Gastroesophageal sphincter (tissue), 4 donors: ENCODE data around the gene CNBD2. TPM values are rescaled to one million over a fixed set of nuclear protein-coding genes. Genes with fewer than 3 reads are reported as not detected.
"Not testable (repeated sequence)": the region's sequence is repeated elsewhere in the genome, so short reads cannot be mapped to it uniquely, and the experiment has no call there.

Experiments used
- ATAC-seq: fragments of 150-250 bp; one replicate; pipeline ENCODE4 v1.9.1; 2016; ENCODE audit warnings: mild to moderate bottlenecking, moderate library complexity
- H3K27ac ChIP-seq, 4 donors: fragments of 200-600 bp; sonication (generic) in 3 of 4; 1 replicate in 3 of 4; 2 replicates in 1 of 4; pipeline ENCODE4 v1.5.1; 2016 to 2019
- H3K27me3 ChIP-seq: fragments of 200-600 bp; sonication (generic); one replicate; pipeline ENCODE4 v1.5.1; 2019
- H3K36me3 ChIP-seq, 2 donors: fragments of 200-600 bp; sonication (generic); one replicate each; pipeline ENCODE4 v1.5.1; 2019; ENCODE audit warnings: control low read depth in 1 of 2
- H3K4me1 ChIP-seq, 3 donors: fragments of 200-600 bp; sonication (generic); 1 replicate in 2 of 3; 2 replicates in 1 of 3; pipeline ENCODE4 v1.5.1; 2016 to 2019; ENCODE audit warnings: control low read depth in 2 of 3
- H3K4me3 ChIP-seq, 2 donors: fragments of 200-600 bp; sonication (generic); one replicate each; pipeline ENCODE4 v1.5.1; 2019; ENCODE audit warnings: mild to moderate bottlenecking in 1 of 2, moderate library complexity in 1 of 2
- H3K9me3 ChIP-seq, 3 donors: fragments of 200-600 bp; sonication (generic); one replicate each; pipeline ENCODE4 v1.5.1; 2017 to 2019; ENCODE audit warnings: control low read depth in 2 of 3
- EP300 ChIP-seq: sonication (generic); formaldehyde crosslinking; IDR thresholded peaks from one replicate; pipeline ENCODE4 v1.6.1; 2017; ENCODE audit warnings: antibody characterized with exemption, mild to moderate bottlenecking
- POLR2A ChIP-seq, 2 donors: fragments of 450-650 bp; IDR thresholded peaks; one replicate each; pipeline ENCODE4 v1.6.1; 2017; ENCODE audit warnings: antibody characterized with exemption in 2 of 2, mild to moderate bottlenecking in 2 of 2, moderate library complexity in 1 of 2
- POLR2AphosphoS5 ChIP-seq: sonication (generic); formaldehyde crosslinking; IDR thresholded peaks from one replicate; pipeline ENCODE4 v1.6.1; 2017; ENCODE audit warnings: antibody characterized with exemption
- WGBS, 2 donors: methylation state at CpG; one replicate each; pipeline ENCODE4 v1.1.5; 2018; ENCODE audit warnings: low coverage in 1 of 2; 5-methylcytosine and 5-hydroxymethylcytosine counted together
- total RNA-seq, 4 donors: library from RNA; depleted of rRNA; stranded (reverse); fragments of >200 nt; gene quantifications; one replicate each; pipeline ENCODE4 v1.1.0, GENCODE V29; 2016
- TF ChIP-seq, protein P1 (sequence below), 4 experiments: fragments of 200-600 bp in 2 of 4; fragments of 450-650 bp in 2 of 4; sonication (generic) in 1 of 4; IDR thresholded peaks; one replicate each; pipeline ENCODE4 v1.5.1; 2017 to 2019; ENCODE audit warnings: antibody characterized with exemption in 4 of 4, mild to moderate bottlenecking in 2 of 4, moderate library complexity in 2 of 4

CNBD2 gene
- total RNA-seq, 4 donors from 2014 or later: 4.1 to 6.8 (median 5.7) TPM

GRCh38 chr20:36040571-36040970, 72.2 kb downstream of the CNBD2 start:
- 74 to 89% methylated on average over 3 to 5 of the region's 5 CpGs for WGBS, 2 donors

DNA sequence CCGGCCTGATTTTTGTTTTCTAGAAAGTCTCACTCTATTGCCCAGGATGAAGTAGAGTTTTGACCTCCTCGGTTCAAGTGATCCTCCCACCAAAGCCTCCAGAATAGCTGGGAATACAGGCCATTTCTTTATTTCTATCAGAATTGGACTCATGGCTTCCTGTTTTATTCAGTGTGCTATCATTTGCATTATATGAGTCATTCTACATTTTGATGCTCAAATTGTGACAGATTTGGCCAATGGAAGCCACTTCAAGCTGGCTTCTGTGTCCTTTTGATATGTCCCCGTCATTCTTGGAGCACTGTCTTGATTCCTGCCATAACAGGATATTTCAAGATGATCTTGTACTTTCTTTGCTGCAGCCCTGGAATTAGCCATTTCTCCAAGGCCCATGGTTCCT, 75.1 kb downstream of the CNBD2 start:
- Histone ChIP-seq H3K27me3 (no peaks in the 10 kb centered on the region), H3K4me1 (peaks cover 0 to 28% (median 3%) of the 10 kb centered on the region in 3 donors), H3K36me3 (peaks cover 0 to 12% of the 10 kb centered on the region in 2 donors), H3K9me3 (no peaks in the 10 kb centered on the region), H3K4me3 (no peak overlapping the region), H3K27ac (no peak overlapping the region)
- no peak for ATAC-seq
- WGBS, 2 donors: 83 to 100% methylated on average over 2 to 3 of the region's 3 CpGs
- TF ChIP-seq EP300 (no peak), POLR2A (IDR thresholded peaks at IDR 0.05) (no peak), POLR2AphosphoS5 (no peak)
- TF ChIP-seq, protein P1, sequence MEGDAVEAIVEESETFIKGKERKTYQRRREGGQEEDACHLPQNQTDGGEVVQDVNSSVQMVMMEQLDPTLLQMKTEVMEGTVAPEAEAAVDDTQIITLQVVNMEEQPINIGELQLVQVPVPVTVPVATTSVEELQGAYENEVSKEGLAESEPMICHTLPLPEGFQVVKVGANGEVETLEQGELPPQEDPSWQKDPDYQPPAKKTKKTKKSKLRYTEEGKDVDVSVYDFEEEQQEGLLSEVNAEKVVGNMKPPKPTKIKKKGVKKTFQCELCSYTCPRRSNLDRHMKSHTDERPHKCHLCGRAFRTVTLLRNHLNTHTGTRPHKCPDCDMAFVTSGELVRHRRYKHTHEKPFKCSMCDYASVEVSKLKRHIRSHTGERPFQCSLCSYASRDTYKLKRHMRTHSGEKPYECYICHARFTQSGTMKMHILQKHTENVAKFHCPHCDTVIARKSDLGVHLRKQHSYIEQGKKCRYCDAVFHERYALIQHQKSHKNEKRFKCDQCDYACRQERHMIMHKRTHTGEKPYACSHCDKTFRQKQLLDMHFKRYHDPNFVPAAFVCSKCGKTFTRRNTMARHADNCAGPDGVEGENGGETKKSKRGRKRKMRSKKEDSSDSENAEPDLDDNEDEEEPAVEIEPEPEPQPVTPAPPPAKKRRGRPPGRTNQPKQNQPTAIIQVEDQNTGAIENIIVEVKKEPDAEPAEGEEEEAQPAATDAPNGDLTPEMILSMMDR (IDR thresholded peaks at IDR 0.05): no peak

More at GRCh38 chr20:36040571-36040970, 72.2 kb downstream of the CNBD2 start:
- Histone ChIP-seq H3K36me3 (peaks cover 0 to 12% of the 10 kb centered on the region in 2 donors), H3K9me3 (no peaks in the 10 kb centered on the region), H3K4me1 (no peaks in the 10 kb centered on the region), H3K4me3 (no peak overlapping the region), H3K27ac (no peak overlapping the region), H3K27me3 (no peaks in the 10 kb centered on the region)
- no peak for ATAC-seq
- TF ChIP-seq POLR2AphosphoS5 (no peak), EP300 (no peak), POLR2A (IDR thresholded peaks at IDR 0.05) (no peak)
- TF ChIP-seq, protein P1 (IDR thresholded peaks at IDR 0.05): no peak

- Histone ChIP-seq H3K27me3 (no peaks in the 10 kb centered on the region), H3K36me3 (peaks cover 0 to 12% of the 10 kb centered on the region in 2 donors), H3K4me1 (peaks cover 0 to 33% (median 3%) of the 10 kb centered on the region in 3 donors), H3K27ac (no peak overlapping the region), H3K4me3 (no peak overlapping the region), H3K9me3 (no peaks in the 10 kb centered on the region)
- TF ChIP-seq EP300 (no peak), POLR2A (IDR thresholded peaks at IDR 0.05) (no peak), POLR2AphosphoS5 (no peak)
- TF ChIP-seq, protein P1 (IDR thresholded peaks at IDR 0.05): no peak
- no peak for ATAC-seq
- WGBS, 2 donors: 85 to 100% methylated on average over 2 to 3 of the region's 10 CpGs
Observed at GRCh38 chr20:36043892-36044515, 75.6 kb downstream of the CNBD2 start.

GRCh38 chr20:36045373-36045714, 77.0 kb downstream of the CNBD2 start:
- Histone ChIP-seq H3K4me3 (no peak overlapping the region), H3K27me3 (no peaks in the 10 kb centered on the region), H3K27ac (no peak overlapping the region), H3K9me3 (no peaks in the 10 kb centered on the region), H3K4me1 (peaks cover 0 to 34% (median 3%) of the 10 kb centered on the region in 3 donors), H3K36me3 (peaks cover 0 to 12% of the 10 kb centered on the region in 2 donors)
- no peak for TF ChIP-seq POLR2A (IDR thresholded peaks at IDR 0.05)
- TF ChIP-seq, protein P1 (IDR thresholded peaks at IDR 0.05): no peak
- ATAC-seq: no peak
- 54 to 71% methylated on average over 2 of the region's 2 CpGs for WGBS, 2 donors

GRCh38 chr20:36046073-36046798, 77.8 kb downstream of the CNBD2 start:
- not testable (repeated sequence) for H3K4me3 ChIP-seq, H3K27me3 ChIP-seq, H3K9me3 ChIP-seq, ATAC-seq, H3K27ac ChIP-seq
- Histone ChIP-seq H3K36me3 (peaks cover 0 to 12% of the 10 kb centered on the region in 2 donors), H3K4me1 (peaks cover 0 to 38% (median 3%) of the 10 kb centered on the region in 3 donors)
- WGBS, 2 donors: 52 to 66% methylated on average over 4 of the region's 4 CpGs

GRCh38 chr20:36049408-36049807, 81.0 kb downstream of the CNBD2 start:
- peak overlapping the region; percentile 78 to 100 for H3K4me3 ChIP-seq
- H3K27ac ChIP-seq, ATAC-seq, H3K36me3 ChIP-seq, H3K27me3 ChIP-seq, H3K9me3 ChIP-seq: not testable (repeated sequence)
- WGBS, 2 donors: 0 to 4% methylated on average over 1 to 2 of the region's 2 CpGs
- H3K4me1 ChIP-seq: peaks cover 0 to 40% (median 3%) of the 10 kb centered on the region in 3 donors
